DMS114 treated with DMSO at 0.1 percent for 48 hours (cell line): ENCODE results near the gene TAAR8.
"Not testable (repeated sequence)": the region's sequence is repeated elsewhere in the genome, so short reads cannot be mapped to it uniquely, and the experiment has no call there.

ENCODE experiments used
- DNase-seq: peaks from one replicate; lab custom pipeline; 2025; ENCODE audit not compliant: unreplicated experiment; lab: John Stamatoyannopoulos, UW

Gene TAAR8

GRCh38 chr6:132552372-132552771 is at the start of gene TAAR8:
TSS of gene TAAR8 (plus strand) at chr6:132552672. CDS start at chr6:132552693, 21 bp downstream.
- DNase-seq = no peak

- no peak for DNase-seq
Measured at GRCh38 chr6:132504757-132505156, 47.7 kb upstream of the TAAR8 start.

GRCh38 chr6:132505158-132505557 is 47.3 kb upstream of the TAAR8 start:
- DNase-seq = no peak

- DNase-seq = no peak
Measured at GRCh38 chr6:132506461-132506860, 46.0 kb upstream of the TAAR8 start.

GRCh38 chr6:132506869-132507808 is 45.3 kb upstream of the TAAR8 start:
- DNase-seq = no peak

- DNase-seq = no peak
Measured at GRCh38 chr6:132511210-132511830, 41.2 kb upstream of the TAAR8 start.

- no peak for DNase-seq
Measured at GRCh38 chr6:132511831-132512220, 40.6 kb upstream of the TAAR8 start.

GRCh38 chr6:132512342-132512637 is 40.2 kb upstream of the TAAR8 start:
- no peak for DNase-seq

GRCh38 chr6:132512638-132513632 is 39.5 kb upstream of the TAAR8 start, which contains the start of gene STX7:
TSS of gene STX7 (minus strand) at chr6:132513116. CDS start at chr6:132503530, 9,586 bp downstream.
- DNase-seq = peak; percentile 38

GRCh38 chr6:132513831-132514545 is 38.5 kb upstream of the TAAR8 start:
- DNase-seq = no peak

GRCh38 chr6:132515386-132515785 is 37.1 kb upstream of the TAAR8 start:
- DNase-seq = no peak

GRCh38 chr6:132520953-132521352 is 31.5 kb upstream of the TAAR8 start:
- no peak for DNase-seq

- no peak for DNase-seq
Measured at GRCh38 chr6:132524646-132525045, 27.8 kb upstream of the TAAR8 start.

- no peak for DNase-seq
Measured at GRCh38 chr6:132525866-132526265, 26.6 kb upstream of the TAAR8 start.

GRCh38 chr6:132526461-132526860 is 26.0 kb upstream of the TAAR8 start:
- no peak for DNase-seq

GRCh38 chr6:132527791-132528190 is 24.7 kb upstream of the TAAR8 start:
- DNase-seq = no peak

- peak; percentile 54 for DNase-seq
Measured at GRCh38 chr6:132530293-132530974, 22.0 kb upstream of the TAAR8 start.

GRCh38 chr6:132534546-132534945 is 17.9 kb upstream of the TAAR8 start:
- not testable (repeated sequence) for DNase-seq

- no peak for DNase-seq
Measured at GRCh38 chr6:132537145-132537544, 15.3 kb upstream of the TAAR8 start.

- no peak for DNase-seq
Measured at GRCh38 chr6:132537977-132538376, 14.5 kb upstream of the TAAR8 start, which contains the start of gene TAAR9. TSS of gene TAAR9 (plus strand) at chr6:132538277. CDS start at chr6:132538290, 13 bp downstream.
